Activated CD8-positive, alpha-beta T cell treated with anti-CD3 and anti-CD28 coated beads for 36 hours (primary cell): ENCODE data around the gene MCU. TPM values are rescaled to one million over a fixed set of nuclear protein-coding genes. Genes with fewer than 3 reads are reported as not detected.

Experiments
- ATAC-seq: fragments of 200-7000 bp; cut with Tn5 transposase; one replicate; pipeline ENCODE4 v1.10.0; 2021; ENCODE audit warnings: mild to moderate bottlenecking, moderate library complexity
- CTCF ChIA-PET: fragments of 350-600 bp; sonication (Branson Sonifier 250); formaldehyde crosslinking; loops from one replicate; lab custom pipeline; 2021; ENCODE audit warnings: antibody characterized with exemption; lab: Charles Lee
- POLR2A ChIA-PET: fragments of 350-600 bp; sonication (Branson Sonifier 250); formaldehyde crosslinking; loops from one replicate; lab custom pipeline; 2021; ENCODE audit warnings: antibody characterized with exemption; lab: Charles Lee
- DNase-seq: peaks from one replicate; pipeline ENCODE4 v3.0.0-alpha.2; 2020
- H3K27ac Mint-ChIP-seq: one replicate; pipeline ENCODE4 v1.8.0; 2021; ENCODE audit warnings: mild to moderate bottlenecking, mixed read lengths
- H3K27me3 Mint-ChIP-seq: one replicate; pipeline ENCODE4 v1.8.0; 2021; ENCODE audit warnings: mixed read lengths
- H3K36me3 Mint-ChIP-seq: one replicate; pipeline ENCODE4 v1.8.0; 2021; ENCODE audit warnings: low read depth, mixed read lengths
- H3K4me1 Mint-ChIP-seq: one replicate; pipeline ENCODE4 v1.8.0; 2021; ENCODE audit warnings: low read depth, mixed read lengths
- H3K4me3 Mint-ChIP-seq: one replicate; pipeline ENCODE4 v1.8.0; 2021; ENCODE audit warnings: mild to moderate bottlenecking, moderate library complexity, mixed read lengths
- H3K9me3 Mint-ChIP-seq: one replicate; pipeline ENCODE4 v1.8.0; 2021; ENCODE audit warnings: mixed read lengths
- intact Hi-C: fragments of 100-400 bp; cut with micrococcal nuclease; formaldehyde crosslinking; loops from one replicate; pipeline ENCODE4 v1.10.0; 2022
- total RNA-seq, 2 experiments: library from RNA; stranded (reverse); gene quantifications; one replicate each; pipeline ENCODE4 v1.2.3, GENCODE V29; 2021
- TF ChIP-seq, protein P1 (sequence below): fragments of 200-600 bp; IDR thresholded peaks from one replicate; pipeline ENCODE4 v1.8.0; 2022; ENCODE audit warnings: antibody characterized with exemption, mild to moderate bottlenecking

Gene MCU
- total RNA-seq, 2 experiments from 2014 or later = 17.1 to 18.3 TPM

DNA sequence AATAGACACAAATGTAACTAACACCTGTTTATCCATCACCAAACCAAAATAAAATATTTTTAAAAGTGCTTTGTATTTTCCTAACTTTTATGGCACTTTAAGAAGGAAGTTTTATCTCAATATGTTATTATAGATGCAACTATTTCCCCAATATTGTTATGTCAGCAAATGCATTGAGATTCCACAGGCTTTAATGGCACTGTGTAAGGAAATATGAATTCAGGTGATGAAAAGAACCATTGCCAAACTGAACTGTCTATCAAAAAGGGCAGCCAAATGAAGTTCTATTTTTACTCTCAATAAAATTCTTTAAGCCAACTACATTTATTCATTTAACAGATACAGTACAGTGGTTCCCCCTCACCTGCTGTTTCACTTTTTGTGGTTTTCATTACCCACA, 134.4 kb downstream of the MCU start:
- Mint-ChIP-seq H3K27ac (no peak overlapping the region), H3K36me3 (no peaks in the 10 kb centered on the region), H3K9me3 (peaks cover 4% of the 10 kb centered on the region), H3K4me1 (no peaks in the 10 kb centered on the region), H3K4me3 (no peak overlapping the region), H3K27me3 (no peaks in the 10 kb centered on the region)
- ATAC-seq (no peak), DNase-seq (no peak)
- POLR2A ChIA-PET = no interaction called here
- CTCF ChIA-PET = interaction anchor here (0.8 to 1.2 kb wide), 2 partner anchors 10 to 461 kb away, joined by 3 read pairs; no protein-coding TSS in a partner anchor
- intact Hi-C loops = no loop called here
- TF ChIP-seq, protein P1, sequence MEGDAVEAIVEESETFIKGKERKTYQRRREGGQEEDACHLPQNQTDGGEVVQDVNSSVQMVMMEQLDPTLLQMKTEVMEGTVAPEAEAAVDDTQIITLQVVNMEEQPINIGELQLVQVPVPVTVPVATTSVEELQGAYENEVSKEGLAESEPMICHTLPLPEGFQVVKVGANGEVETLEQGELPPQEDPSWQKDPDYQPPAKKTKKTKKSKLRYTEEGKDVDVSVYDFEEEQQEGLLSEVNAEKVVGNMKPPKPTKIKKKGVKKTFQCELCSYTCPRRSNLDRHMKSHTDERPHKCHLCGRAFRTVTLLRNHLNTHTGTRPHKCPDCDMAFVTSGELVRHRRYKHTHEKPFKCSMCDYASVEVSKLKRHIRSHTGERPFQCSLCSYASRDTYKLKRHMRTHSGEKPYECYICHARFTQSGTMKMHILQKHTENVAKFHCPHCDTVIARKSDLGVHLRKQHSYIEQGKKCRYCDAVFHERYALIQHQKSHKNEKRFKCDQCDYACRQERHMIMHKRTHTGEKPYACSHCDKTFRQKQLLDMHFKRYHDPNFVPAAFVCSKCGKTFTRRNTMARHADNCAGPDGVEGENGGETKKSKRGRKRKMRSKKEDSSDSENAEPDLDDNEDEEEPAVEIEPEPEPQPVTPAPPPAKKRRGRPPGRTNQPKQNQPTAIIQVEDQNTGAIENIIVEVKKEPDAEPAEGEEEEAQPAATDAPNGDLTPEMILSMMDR = no peak

DNA sequence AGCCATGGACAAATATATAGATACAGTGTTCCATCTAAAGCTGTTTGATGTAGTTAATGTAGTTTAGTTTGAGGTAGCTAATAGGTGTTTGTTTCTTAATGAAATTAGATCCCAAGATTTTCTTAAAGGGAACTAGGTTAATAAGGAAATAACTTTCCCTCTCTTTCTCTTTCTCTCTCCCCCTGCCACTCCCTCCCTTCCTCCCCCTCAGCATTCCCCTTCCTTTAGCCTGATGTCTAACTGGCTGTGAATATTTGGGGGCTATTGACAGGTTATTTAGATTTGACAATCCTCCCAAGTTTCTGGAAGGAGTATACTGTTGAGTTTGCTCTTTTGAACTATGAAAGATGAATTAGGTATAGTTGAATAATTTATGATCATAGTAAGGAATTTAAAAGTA, 136.4 kb downstream of the MCU start:
- ChIA-PET POLR2A (interaction anchor here (0.7 kb wide), 1 partner anchor 463 kb away, joined by 3 read pairs; no protein-coding TSS in a partner anchor), CTCF (no interaction called here)
- Mint-ChIP-seq H3K9me3 (no peaks in the 10 kb centered on the region), H3K4me3 (no peak overlapping the region), H3K36me3 (no peaks in the 10 kb centered on the region), H3K4me1 (peaks cover 2% of the 10 kb centered on the region), H3K27me3 (no peaks in the 10 kb centered on the region), H3K27ac (no peak overlapping the region)
- intact Hi-C loops = no loop called here
- TF ChIP-seq, protein P1 = no peak
- DNase-seq (no peak), ATAC-seq (no peak)

DNA sequence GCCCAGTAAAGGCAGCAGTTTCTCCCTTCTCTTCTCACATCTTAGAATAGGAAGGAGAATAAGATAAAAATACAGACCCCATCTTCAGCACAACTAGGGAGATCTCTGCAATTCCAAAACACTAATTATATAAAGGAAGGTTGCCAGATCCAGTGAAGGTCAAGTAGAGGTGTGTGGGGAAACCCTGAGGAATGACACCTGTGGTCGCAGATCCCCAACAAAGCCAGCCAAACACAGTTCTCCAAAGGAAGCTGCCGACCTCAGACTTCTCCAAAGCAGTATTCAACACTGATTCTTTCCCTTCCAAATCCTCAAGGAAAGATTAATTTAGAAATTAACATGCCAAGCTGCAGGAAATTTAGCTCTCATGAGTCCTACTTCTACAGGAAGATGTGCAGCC, 138.7 kb downstream of the MCU start:
- Mint-ChIP-seq H3K4me1 (peaks cover 2% of the 10 kb centered on the region), H3K9me3 (no peaks in the 10 kb centered on the region), H3K27ac (no peak overlapping the region), H3K4me3 (no peak overlapping the region), H3K27me3 (no peaks in the 10 kb centered on the region), H3K36me3 (no peaks in the 10 kb centered on the region)
- DNase-seq (no peak), ATAC-seq (no peak)
- CTCF ChIA-PET = interaction anchor here (1.4 to 2.3 kb wide), 3 partner anchors 135 to 467 kb away, joined by 4 to 8 read pairs (median 5); no protein-coding TSS in a partner anchor
- POLR2A ChIA-PET = no interaction called here
- intact Hi-C loops = loop anchor here (5.0 kb wide), 1 partner anchor 468 kb away; no protein-coding TSS in a partner anchor
- TF ChIP-seq, protein P1 = no peak

DNA sequence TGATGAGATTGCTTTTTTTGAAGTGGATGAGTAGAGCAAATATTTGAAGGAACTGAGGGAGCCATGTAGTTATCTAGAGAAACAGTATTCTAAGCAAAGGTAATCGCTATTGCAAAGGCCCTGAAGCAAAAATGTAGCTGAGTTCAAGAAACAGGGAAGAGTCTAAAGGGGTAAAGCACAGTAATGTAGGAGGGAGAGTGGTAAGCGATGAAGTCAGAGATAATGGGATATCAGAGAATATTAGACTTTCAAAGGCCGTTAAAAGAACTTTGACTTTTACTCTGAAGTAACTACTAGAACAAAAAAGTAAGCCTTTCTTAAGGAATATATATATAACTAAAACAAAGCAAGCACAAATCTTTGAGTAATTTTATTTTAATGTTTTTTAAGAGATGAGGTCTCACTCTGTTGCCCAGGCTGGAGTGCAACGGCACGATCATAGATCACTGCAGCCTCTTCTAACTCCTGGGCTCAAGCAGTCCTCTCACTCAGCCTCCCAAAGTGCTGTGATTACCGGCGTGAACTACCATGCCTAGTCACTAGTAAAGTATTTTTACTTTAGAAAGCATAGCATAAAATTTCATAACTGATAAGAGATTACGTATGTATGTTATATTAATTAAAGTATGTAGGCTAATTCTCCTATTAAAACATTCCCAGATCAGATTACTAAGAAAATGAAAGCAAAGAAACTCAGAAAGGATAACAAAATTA, 139.9 kb downstream of the MCU start:
- Mint-ChIP-seq H3K4me1 (peaks cover 2% of the 10 kb centered on the region), H3K4me3 (no peak overlapping the region), H3K27me3 (no peaks in the 10 kb centered on the region), H3K9me3 (no peaks in the 10 kb centered on the region), H3K27ac (no peak overlapping the region), H3K36me3 (no peaks in the 10 kb centered on the region)
- no peak for ATAC-seq
- TF ChIP-seq, protein P1 = no peak
- POLR2A ChIA-PET = interaction anchor here (0.6 kb wide), 1 partner anchor 174 kb away, joined by 3 read pairs; no protein-coding TSS in a partner anchor
- CTCF ChIA-PET = interaction anchor here (2.3 kb wide), 1 partner anchor 467 kb away, joined by 8 read pairs; no protein-coding TSS in a partner anchor
- intact Hi-C loops = loop anchor here (5.0 kb wide), 1 partner anchor 470 kb away; no protein-coding TSS in a partner anchor
- no peak for DNase-seq

DNA sequence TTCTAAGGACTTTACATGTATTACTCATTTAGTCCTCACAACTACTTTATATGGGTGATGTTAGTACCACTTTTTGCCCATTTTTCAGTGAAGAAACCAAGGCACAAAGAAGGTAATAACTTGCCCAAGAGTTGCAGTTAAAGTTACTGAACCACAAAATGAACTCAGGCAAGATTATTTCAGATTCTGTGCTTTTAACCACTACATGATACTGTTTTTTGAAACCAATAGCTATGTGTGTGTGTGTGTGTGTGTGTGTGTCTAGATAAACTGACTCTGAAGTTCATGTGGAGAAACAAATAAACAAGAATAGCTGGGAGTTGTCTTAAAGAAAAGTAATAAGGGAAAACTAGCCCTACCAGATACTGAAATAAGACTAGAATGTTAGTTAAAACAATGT, 140.8 kb downstream of the MCU start:
- no peak overlapping the region for H3K4me3 Mint-ChIP-seq
- H3K36me3 Mint-ChIP-seq = no peaks in the 10 kb centered on the region
- CTCF ChIA-PET = interaction anchor here (0.9 to 2.6 kb wide), 4 partner anchors 139 to 468 kb away, joined by 3 to 30 read pairs (median 6); partner anchors contain the start of gene MCU
- no peaks in the 10 kb centered on the region for H3K27me3 Mint-ChIP-seq
- no peak overlapping the region for H3K27ac Mint-ChIP-seq
- POLR2A ChIA-PET = no interaction called here
- DNase-seq (no peak), ATAC-seq (no peak)
- peaks cover 2% of the 10 kb centered on the region for H3K4me1 Mint-ChIP-seq
- H3K9me3 Mint-ChIP-seq = no peaks in the 10 kb centered on the region
- TF ChIP-seq, protein P1 = no peak
- intact Hi-C loops = loop anchor here (5.0 kb wide), 1 partner anchor 470 kb away; no protein-coding TSS in a partner anchor
